HepG2 (cell line): ENCODE data around the gene HMGCR. TPM values are rescaled to one million over a fixed set of nuclear protein-coding genes. Genes with fewer than 3 reads are reported as not detected.

Experiments used
- CHD2 ChIP-seq: IDR thresholded peaks from 2 replicates; pipeline ENCODE4 v1.6.1; 2011; ENCODE audit warnings: low read depth, low read length, improper control_type of control experiment
- ELF1 ChIP-seq: sonication (generic); formaldehyde crosslinking; IDR thresholded peaks from 2 replicates; pipeline ENCODE4 v1.4.0; 2020; ENCODE audit warnings: missing genetic modification reagents
- HNRNPH1 ChIP-seq: fragments of 200-400 bp; formaldehyde crosslinking; optimal IDR thresholded peaks from 2 replicates; pipeline ENCODE3; 2017; ENCODE audit warnings: mild to moderate bottlenecking, low read depth, low read length
- MAFK ChIP-seq, 2 experiments: IDR thresholded peaks in 1 of 2; conservative IDR thresholded peaks in 1 of 2; 2 replicates each; pipeline ENCODE4 v1.6.1; 2011; ENCODE audit warnings: improper control_type of control experiment in 2 of 2, low read length in 2 of 2
- MXD1 ChIP-seq: sonication (generic); formaldehyde crosslinking; IDR thresholded peaks from 2 replicates; pipeline ENCODE4 v1.4.0; 2020; ENCODE audit warnings: mild to moderate bottlenecking, missing genetic modification reagents
- MYNN ChIP-seq: sonication (generic); formaldehyde crosslinking; IDR thresholded peaks from 2 replicates; pipeline ENCODE4 v1.4.0; 2020; ENCODE audit warnings: mild to moderate bottlenecking, low read depth, missing genetic modification reagents
- NR2F2 ChIP-seq: IDR thresholded peaks from 2 replicates; pipeline ENCODE4 v1.6.1; 2012; ENCODE audit warnings: low read depth, inconsistent platforms, borderline replicate concordance
- RCOR2 ChIP-seq: IDR thresholded peaks from 2 replicates; pipeline ENCODE4 v1.6.1; 2016; ENCODE audit warnings: missing biosample characterization, missing genetic modification reagents
- ZGPAT ChIP-seq: IDR thresholded peaks from 2 replicates; pipeline ENCODE4 v1.6.1; 2016; ENCODE audit warnings: mild to moderate bottlenecking
- ZMAT5 ChIP-seq: sonication (generic); formaldehyde crosslinking; IDR thresholded peaks from 2 replicates; pipeline ENCODE4 v1.5.0; 2020; ENCODE audit warnings: mild to moderate bottlenecking, low read depth, missing genetic modification reagents, borderline replicate concordance
- ZNF180 ChIP-seq: sonication (generic); formaldehyde crosslinking; IDR thresholded peaks from 2 replicates; pipeline ENCODE4 v1.4.0; 2020; ENCODE audit warnings: low read depth, missing genetic modification reagents, borderline replicate concordance
- ZNF354B ChIP-seq: sonication (generic); formaldehyde crosslinking; IDR thresholded peaks from 2 replicates; pipeline ENCODE4 v1.8.0; 2022; ENCODE audit warnings: mild to moderate bottlenecking, missing genetic modification reagents
- ZNF407 ChIP-seq: sonication (generic); formaldehyde crosslinking; IDR thresholded peaks from one replicate; pipeline ENCODE4 v1.5.1; 2020; ENCODE audit warnings: mild to moderate bottlenecking, missing genetic modification reagents; ENCODE audit errors: not compliant biosample characterization
- ZNF589 ChIP-seq: sonication (generic); formaldehyde crosslinking; conservative IDR thresholded peaks from 2 replicates; pipeline ENCODE4 v1.8.0; 2022; ENCODE audit warnings: mild to moderate bottlenecking, moderate library complexity, missing genetic modification reagents
- ZNF879 ChIP-seq: sonication (generic); formaldehyde crosslinking; IDR thresholded peaks from 2 replicates; pipeline ENCODE4 v1.8.1; 2023; ENCODE audit warnings: missing genetic modification reagents
- ZUFSP ChIP-seq: sonication (generic); formaldehyde crosslinking; IDR thresholded peaks from 2 replicates; pipeline ENCODE4 v1.9.0; 2021; ENCODE audit warnings: missing genetic modification reagents, mild to moderate bottlenecking, borderline replicate concordance
- polyA plus RNA-seq, 8 experiments: library from polyadenylated mRNA; depleted of rRNA in 3 of 8; stranded (reverse) in 7 of 8; unstranded in 1 of 8; fragments of >200 nt; fragmentation: Illumina TruSeq in 4 of 8; extraction: Trizol in 4 of 8; gene quantifications; 2 replicates each; pipeline versions ENCODE4 v1.2.1 to v1.2.3, GENCODE V29; 2011 to 2016; ENCODE audit warnings: low read depth in 4 of 8, missing spikeins in 1 of 8, mixed read lengths in 1 of 8; ENCODE audit not compliant: insufficient read depth in 1 of 8
- total RNA-seq, 5 experiments: library from RNA; depleted of rRNA; stranded (reverse); fragments of >200 nt; fragmentation: Illumina TruSeq; extraction: Trizol; gene quantifications; 2 replicates each; pipeline ENCODE4 v1.2.3, GENCODE V29; 2016; ENCODE audit warnings: low read depth in 1 of 5

The HMGCR gene
- total and polyA plus RNA-seq, 2 of the 13 experiments (the other 11 are each of a cell fraction or from before 2014, with no cell fraction given): 43.0 to 144 TPM

- TF ChIP-seq MXD1 (CRISPR knock-in tag) (0 out of 2 replicates have a peak, but pooled peaks have one; percentile 1), ZNF180 (CRISPR knock-in tag) (no peak), CHD2 (peak; percentile 44; the same call in 1 of the 2 replicates), MAFK (conservative IDR thresholded peaks at IDR 0.05 in 1 of 2, IDR thresholded peaks at IDR 0.05 in 1 of 2; ENCODE audit: low read length in 2 of 2) (no peak), ZNF407 (no peak), NR2F2 (no peak; the same call in 1 of the 2 replicates), ZNF879 (CRISPR knock-in tag) (0 out of 2 replicates have a peak, but pooled peaks have one; percentile 65), HNRNPH1 (no peak), MYNN (no peak), ZGPAT (CRISPR knock-in tag) (peak; percentile 90), ZNF354B (CRISPR knock-in tag) (no peak), RCOR2 (no peak), ZMAT5 (CRISPR knock-in tag) (no peak), ZUFSP (CRISPR knock-in tag) (no peak), ELF1 (CRISPR knock-in tag) (peak; percentile 67), ZNF589 (0 out of 2 replicates have a peak, but pooled peaks have one; percentile 71)
Measured at GRCh38 chr5:75336615-75337336, at the start of gene HMGCR (continued).
